Measurements from ENCODE around the gene MRPS27. TPM values are rescaled to one million over a fixed set of nuclear protein-coding genes. Genes with fewer than 3 reads are reported as not detected.
A peak's percentile ranks its signal among the peaks of the same experiment; 100 is the strongest.

The MRPS27 gene
- total and polyA plus RNA-seq, 2 donors from 2014 or later: 40.0 to 50.8 TPM

GRCh38 chr5:72368271-72368670, 48.2 kb upstream of the MRPS27 start:
- H3K9ac ChIP-seq (ENCODE audit: low read length in 3 of 3): no peak overlapping the region
- DNase-seq (no peak), FAIRE-seq (no peak)
- H3K27ac ChIP-seq (ENCODE audit: low read depth in 2 of 2, low read length in 2 of 2): no peak overlapping the region
- peaks cover 0 to 5% (median 0%) of the 10 kb centered on the region in 3 donors for H3K4me1 ChIP-seq (ENCODE audit: control insufficient read depth in 2 of 3, insufficient read depth in 2 of 3, low read depth in 1 of 3, low read length in 3 of 3)
- H3K36me3 ChIP-seq (ENCODE audit: control insufficient read depth in 2 of 3, insufficient read depth in 3 of 3, low read length in 3 of 3): no peaks in the 10 kb centered on the region
- no peaks in the 10 kb centered on the region for H3K9me3 ChIP-seq (ENCODE audit: control insufficient read depth in 2 of 3, insufficient read depth in 1 of 3, low read length in 3 of 3)
- intact Hi-C loops (cut with DNase I): no loop called here
- TF ChIP-seq CTCF (IDR thresholded peaks at IDR 0.05; ENCODE audit: borderline replicate concordance, extremely low read depth, insufficient read depth): no peak
- H3K27me3 ChIP-seq (ENCODE audit: control insufficient read depth, insufficient read depth, low read length): no peaks in the 10 kb centered on the region
- H3K4me3 ChIP-seq (ENCODE audit: low read length in 3 of 3): no peak overlapping the region

- Histone ChIP-seq H3K27me3 (ENCODE audit: control insufficient read depth, insufficient read depth, low read length) (no peaks in the 10 kb centered on the region), H3K27ac (ENCODE audit: low read depth in 2 of 2, low read length in 2 of 2) (no peak overlapping the region), H3K36me3 (ENCODE audit: control insufficient read depth in 2 of 3, insufficient read depth in 3 of 3, low read length in 3 of 3) (peaks cover 0 to 2% (median 0%) of the 10 kb centered on the region in 3 donors), H3K9me3 (ENCODE audit: control insufficient read depth in 2 of 3, insufficient read depth in 1 of 3, low read length in 3 of 3) (no peaks in the 10 kb centered on the region), H3K9ac (ENCODE audit: low read length in 3 of 3) (no peak overlapping the region), H3K4me3 (ENCODE audit: low read length in 3 of 3) (no peak overlapping the region), H3K4me1 (ENCODE audit: control insufficient read depth in 2 of 3, insufficient read depth in 2 of 3, low read depth in 1 of 3, low read length in 3 of 3) (peaks cover 0 to 5% (median 0%) of the 10 kb centered on the region in 3 donors)
- FAIRE-seq (peak; percentile 79), DNase-seq (peak in 4 of 5 donors; percentile 56 to 90 (median 74))
- TF ChIP-seq CTCF (IDR thresholded peaks at IDR 0.05; ENCODE audit: borderline replicate concordance, extremely low read depth, insufficient read depth): peak; percentile 87
- intact Hi-C loops (cut with DNase I): no loop called here
Measured at GRCh38 chr5:72366324-72366976, 46.4 kb upstream of the MRPS27 start.

GRCh38 chr5:72364951-72365350, 44.9 kb upstream of the MRPS27 start:
- FAIRE-seq (no peak), DNase-seq (no peak)
- Histone ChIP-seq H3K27ac (ENCODE audit: low read depth in 2 of 2, low read length in 2 of 2) (no peak overlapping the region), H3K4me1 (ENCODE audit: control insufficient read depth in 2 of 3, insufficient read depth in 2 of 3, low read depth in 1 of 3, low read length in 3 of 3) (peaks cover 0 to 5% (median 0%) of the 10 kb centered on the region in 3 donors), H3K27me3 (ENCODE audit: control insufficient read depth, insufficient read depth, low read length) (no peaks in the 10 kb centered on the region), H3K9me3 (ENCODE audit: control insufficient read depth in 2 of 3, insufficient read depth in 1 of 3, low read length in 3 of 3) (no peaks in the 10 kb centered on the region), H3K4me3 (ENCODE audit: low read length in 3 of 3) (no peak overlapping the region), H3K36me3 (ENCODE audit: control insufficient read depth in 2 of 3, insufficient read depth in 3 of 3, low read length in 3 of 3) (peaks cover 0 to 2% (median 0%) of the 10 kb centered on the region in 3 donors), H3K9ac (ENCODE audit: low read length in 3 of 3) (no peak overlapping the region)
- intact Hi-C loops (cut with DNase I): loop anchor here (5.0 kb wide), 1 partner anchor 162 kb away; no protein-coding TSS in a partner anchor
- TF ChIP-seq CTCF (IDR thresholded peaks at IDR 0.05; ENCODE audit: borderline replicate concordance, extremely low read depth, insufficient read depth): no peak
